VCaP (cell line): Measurements from ENCODE around the gene DNAH11.
"Not testable (repeated sequence)": the region's sequence is repeated elsewhere in the genome, so short reads cannot be mapped to it uniquely, and the experiment has no call there.

ENCODE experiments used
- H3K27ac ChIP-seq: fragments of 450-650 bp; 2 replicates; pipeline ENCODE4 v1.5.1; 2017
- TF ChIP-seq, protein P1 (sequence below): fragments of 450-650 bp; conservative IDR thresholded peaks from 2 replicates; pipeline ENCODE4 v1.5.1; 2017; ENCODE audit warnings: mild to moderate bottlenecking, moderate library complexity

DNAH11 gene

DNA sequence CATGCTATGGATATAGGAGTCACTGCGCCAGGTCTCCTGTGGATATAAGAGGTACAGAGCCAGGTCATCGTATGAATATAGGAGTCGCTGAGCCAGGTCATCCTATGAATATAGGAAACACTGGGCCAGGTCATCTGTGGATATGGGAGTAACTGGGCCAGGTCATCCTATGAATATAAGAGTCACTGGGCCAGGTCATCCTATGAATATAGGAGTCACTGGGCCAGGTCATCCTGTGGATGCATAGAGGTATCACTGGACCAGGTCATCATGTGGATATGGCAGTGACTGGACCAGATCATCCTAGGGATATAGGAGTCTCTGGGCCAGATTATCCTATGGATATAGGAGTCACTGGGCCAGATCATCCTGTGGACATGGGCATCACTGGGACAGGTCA, 181.7 kb downstream of the DNAH11 start:
- H3K27ac ChIP-seq, result no peak overlapping the region
- TF ChIP-seq, protein P1, sequence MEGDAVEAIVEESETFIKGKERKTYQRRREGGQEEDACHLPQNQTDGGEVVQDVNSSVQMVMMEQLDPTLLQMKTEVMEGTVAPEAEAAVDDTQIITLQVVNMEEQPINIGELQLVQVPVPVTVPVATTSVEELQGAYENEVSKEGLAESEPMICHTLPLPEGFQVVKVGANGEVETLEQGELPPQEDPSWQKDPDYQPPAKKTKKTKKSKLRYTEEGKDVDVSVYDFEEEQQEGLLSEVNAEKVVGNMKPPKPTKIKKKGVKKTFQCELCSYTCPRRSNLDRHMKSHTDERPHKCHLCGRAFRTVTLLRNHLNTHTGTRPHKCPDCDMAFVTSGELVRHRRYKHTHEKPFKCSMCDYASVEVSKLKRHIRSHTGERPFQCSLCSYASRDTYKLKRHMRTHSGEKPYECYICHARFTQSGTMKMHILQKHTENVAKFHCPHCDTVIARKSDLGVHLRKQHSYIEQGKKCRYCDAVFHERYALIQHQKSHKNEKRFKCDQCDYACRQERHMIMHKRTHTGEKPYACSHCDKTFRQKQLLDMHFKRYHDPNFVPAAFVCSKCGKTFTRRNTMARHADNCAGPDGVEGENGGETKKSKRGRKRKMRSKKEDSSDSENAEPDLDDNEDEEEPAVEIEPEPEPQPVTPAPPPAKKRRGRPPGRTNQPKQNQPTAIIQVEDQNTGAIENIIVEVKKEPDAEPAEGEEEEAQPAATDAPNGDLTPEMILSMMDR, result no peak

DNA sequence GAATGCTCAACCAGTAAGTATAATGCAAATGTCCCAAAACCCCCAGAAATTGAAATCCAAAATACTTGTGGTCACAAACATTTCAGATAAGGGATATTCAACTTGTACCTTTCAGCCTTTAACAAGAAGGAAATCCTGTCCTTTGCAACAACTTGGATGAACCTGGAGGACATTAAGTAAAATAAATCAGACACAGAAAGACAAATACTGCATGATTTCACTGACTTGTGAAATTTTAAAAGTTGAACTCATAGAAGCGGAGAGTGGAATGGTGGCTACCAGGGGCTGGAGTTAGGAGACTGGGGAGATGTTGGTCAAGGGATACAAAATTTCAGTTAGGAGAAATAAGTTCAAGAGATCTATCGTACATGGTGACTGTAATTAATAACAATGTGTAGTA, 187.6 kb downstream of the DNAH11 start:
- H3K27ac ChIP-seq, result no peak overlapping the region
- TF ChIP-seq, protein P1, result no peak

DNA sequence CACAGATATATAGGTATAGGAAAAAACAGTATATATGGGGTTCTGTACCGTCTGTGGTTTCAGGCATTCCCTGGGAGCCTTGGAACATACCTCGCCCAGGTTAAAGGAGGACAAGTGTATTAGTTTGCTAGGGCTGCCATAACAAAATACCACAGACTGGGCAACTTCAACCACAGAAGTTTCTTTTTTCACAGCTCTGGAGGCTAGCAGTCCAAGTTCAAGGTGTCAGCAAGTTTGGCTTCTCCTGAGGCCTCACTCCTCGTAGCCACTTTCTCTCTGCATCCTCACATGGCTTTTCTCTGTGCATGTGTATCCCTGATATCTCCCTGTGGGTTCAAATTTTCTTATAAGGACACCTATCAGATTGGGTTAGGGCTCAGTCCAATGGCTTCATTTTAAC, 189.1 kb downstream of the DNAH11 start:
- no peak overlapping the region for H3K27ac ChIP-seq
- TF ChIP-seq, protein P1, result no peak

DNA sequence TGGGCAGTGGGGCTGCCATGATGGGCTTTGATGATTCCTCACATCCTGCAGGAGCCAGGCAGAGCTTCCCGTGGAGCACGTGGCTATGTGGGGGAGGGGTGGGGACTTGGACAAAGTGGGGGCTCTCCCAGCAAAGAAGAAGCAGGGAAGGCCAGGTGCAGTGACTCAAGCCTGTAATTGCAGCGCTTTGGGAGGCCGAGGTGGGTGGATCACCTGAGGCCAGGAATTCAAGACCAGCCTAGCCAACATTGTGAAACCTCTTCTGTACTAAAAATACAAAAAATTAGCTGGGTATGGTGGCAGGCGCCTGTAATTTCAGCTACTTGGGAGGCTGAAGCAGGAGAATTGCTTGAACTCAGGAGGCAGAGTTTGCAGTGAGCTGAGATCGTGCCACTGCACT, 190.1 kb downstream of the DNAH11 start:
- H3K27ac ChIP-seq, result not testable (repeated sequence)

DNA sequence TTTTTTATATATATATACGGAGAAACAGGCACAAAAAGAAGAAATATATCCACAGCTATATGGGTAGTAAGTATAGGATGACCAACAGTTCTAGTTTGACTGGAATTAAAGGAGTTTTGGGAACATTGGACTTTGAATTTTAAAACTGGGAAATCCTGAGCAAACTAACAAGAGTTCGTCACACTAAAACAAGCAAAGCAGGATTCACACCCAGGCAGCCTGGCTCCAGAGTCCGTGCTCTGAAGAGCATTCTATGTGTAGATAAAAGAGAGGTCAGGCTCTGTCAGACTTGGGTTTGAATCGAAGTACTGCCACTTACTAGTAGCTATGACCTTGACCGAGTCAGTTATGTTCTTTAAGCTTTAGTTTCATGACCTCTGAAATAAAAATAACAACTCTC, 191.0 kb downstream of the DNAH11 start:
- TF ChIP-seq, protein P1, result no peak
- H3K27ac ChIP-seq, result no peak overlapping the region

DNA sequence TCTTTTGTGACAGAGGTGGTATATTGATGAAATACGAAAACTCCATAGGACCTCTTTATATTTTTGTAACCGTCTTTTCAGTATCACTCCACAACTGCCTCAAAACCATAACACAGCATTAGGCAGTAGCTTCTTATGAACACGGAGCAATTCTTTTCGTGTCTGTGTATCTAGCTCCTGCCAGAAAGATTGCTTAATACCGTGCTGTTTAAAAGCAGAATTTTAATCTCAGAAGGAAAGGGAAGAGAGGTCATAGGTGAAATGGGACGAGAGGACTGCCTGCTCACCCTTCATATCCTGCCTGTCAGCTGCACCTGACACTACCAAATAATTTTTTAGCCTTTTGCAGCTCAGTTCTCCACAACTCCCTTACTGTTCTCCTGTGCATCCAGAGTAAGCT, 200.7 kb downstream of the DNAH11 start:
- no peak overlapping the region for H3K27ac ChIP-seq
- TF ChIP-seq, protein P1, result no peak

DNA sequence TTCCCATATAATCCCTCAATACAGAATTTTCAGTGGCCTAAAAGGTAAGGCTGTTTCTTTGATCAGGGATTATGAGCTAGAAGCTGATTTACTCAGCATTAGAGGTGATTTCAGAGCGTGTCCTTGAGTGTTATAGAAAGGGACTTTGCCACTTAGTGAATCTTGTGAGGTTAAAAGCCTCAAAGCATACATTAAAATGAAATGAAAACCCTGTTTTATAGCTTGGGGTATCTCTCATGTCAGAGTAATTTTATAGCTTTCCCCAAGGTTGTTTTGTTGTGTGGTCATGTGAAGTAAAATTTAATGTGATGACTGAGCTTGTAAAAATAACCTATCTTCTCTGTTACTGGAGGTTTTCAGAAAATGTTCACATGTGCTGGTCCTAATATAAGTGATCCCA, 204.1 kb downstream of the DNAH11 start:
- H3K27ac ChIP-seq, result no peak overlapping the region
- TF ChIP-seq, protein P1, result no peak

DNA sequence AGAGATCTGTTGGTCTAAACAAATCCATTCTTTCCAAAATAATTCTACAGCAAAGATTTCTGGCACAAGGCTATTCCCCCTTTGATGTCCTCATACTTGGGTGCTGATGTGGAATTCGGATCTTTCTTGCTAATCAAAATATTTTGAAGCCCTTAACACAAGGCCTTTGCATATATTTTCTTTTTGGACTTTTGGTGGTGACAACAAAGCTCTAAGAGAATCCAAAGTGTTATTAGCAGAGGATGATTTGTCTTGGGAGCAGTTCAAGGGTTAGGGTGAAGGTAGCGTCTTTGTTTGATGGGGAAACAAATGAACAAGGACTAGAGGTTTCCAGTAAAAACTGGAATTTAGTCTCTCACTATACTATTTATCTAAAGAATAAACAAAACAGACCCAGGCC, 205.0 kb downstream of the DNAH11 start:
- no peak overlapping the region for H3K27ac ChIP-seq
- TF ChIP-seq, protein P1, result no peak
